NB4 (cell line): ENCODE measurements around the gene ACSL6.
"Not testable (repeated sequence)": the region's sequence is repeated elsewhere in the genome, so short reads cannot be mapped to it uniquely, and the experiment has no call there.

Experiments
- DNase-seq: peaks from one replicate; pipeline ENCODE4 v3.0.0; 2010; ENCODE audit warnings: low read depth
- H3K4me3 ChIP-seq: one replicate; pipeline ENCODE4 v1.5.1; 2011; ENCODE audit warnings: mild to moderate bottlenecking, low read depth, low read length, moderate library complexity
- MYC ChIP-seq: IDR thresholded peaks from 2 replicates; pipeline ENCODE4 v1.6.1; 2011; ENCODE audit warnings: low read depth, low read length
- POLR2A ChIP-seq: IDR thresholded peaks from 2 replicates; pipeline ENCODE4 v1.6.1; 2011; ENCODE audit warnings: mild to moderate bottlenecking; ENCODE audit not compliant: insufficient read length; ENCODE audit errors: extremely low read depth
- TF ChIP-seq, protein P1 (sequence below): IDR thresholded peaks from one replicate; pipeline ENCODE4 v1.5.1; 2012; ENCODE audit warnings: low read depth, low read length
- TF ChIP-seq, protein P2 (sequence below): IDR thresholded peaks from 2 replicates; pipeline ENCODE4 v1.6.1; 2011; ENCODE audit warnings: low read depth, low read length

The ACSL6 gene

DNA sequence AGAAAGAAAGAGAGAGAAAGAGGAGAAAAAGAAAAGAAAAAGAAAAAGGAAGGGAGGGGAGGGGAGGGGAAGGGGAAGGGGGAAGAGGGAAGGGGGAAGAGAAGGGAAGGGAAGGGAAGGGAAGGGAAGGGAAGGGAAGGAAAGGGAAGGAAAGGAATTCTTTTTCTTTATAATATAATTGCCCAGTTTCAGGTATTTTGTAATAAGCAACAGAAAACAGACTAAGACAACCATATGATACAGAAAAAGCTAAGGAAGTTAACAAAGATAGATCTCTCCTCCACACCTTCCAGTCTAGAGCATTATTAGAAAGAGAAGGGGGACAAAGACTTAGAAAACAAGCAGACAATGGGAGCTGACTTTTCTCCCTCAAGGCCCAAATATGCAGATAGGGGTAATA is 97.0 kb downstream of the ACSL6 start:
- DNase-seq: no peak
- H3K4me3 ChIP-seq: no peak overlapping the region
- TF ChIP-seq MYC: no peak
- TF ChIP-seq, protein P1, sequence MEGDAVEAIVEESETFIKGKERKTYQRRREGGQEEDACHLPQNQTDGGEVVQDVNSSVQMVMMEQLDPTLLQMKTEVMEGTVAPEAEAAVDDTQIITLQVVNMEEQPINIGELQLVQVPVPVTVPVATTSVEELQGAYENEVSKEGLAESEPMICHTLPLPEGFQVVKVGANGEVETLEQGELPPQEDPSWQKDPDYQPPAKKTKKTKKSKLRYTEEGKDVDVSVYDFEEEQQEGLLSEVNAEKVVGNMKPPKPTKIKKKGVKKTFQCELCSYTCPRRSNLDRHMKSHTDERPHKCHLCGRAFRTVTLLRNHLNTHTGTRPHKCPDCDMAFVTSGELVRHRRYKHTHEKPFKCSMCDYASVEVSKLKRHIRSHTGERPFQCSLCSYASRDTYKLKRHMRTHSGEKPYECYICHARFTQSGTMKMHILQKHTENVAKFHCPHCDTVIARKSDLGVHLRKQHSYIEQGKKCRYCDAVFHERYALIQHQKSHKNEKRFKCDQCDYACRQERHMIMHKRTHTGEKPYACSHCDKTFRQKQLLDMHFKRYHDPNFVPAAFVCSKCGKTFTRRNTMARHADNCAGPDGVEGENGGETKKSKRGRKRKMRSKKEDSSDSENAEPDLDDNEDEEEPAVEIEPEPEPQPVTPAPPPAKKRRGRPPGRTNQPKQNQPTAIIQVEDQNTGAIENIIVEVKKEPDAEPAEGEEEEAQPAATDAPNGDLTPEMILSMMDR: no peak
- no peak for TF ChIP-seq POLR2A

DNA sequence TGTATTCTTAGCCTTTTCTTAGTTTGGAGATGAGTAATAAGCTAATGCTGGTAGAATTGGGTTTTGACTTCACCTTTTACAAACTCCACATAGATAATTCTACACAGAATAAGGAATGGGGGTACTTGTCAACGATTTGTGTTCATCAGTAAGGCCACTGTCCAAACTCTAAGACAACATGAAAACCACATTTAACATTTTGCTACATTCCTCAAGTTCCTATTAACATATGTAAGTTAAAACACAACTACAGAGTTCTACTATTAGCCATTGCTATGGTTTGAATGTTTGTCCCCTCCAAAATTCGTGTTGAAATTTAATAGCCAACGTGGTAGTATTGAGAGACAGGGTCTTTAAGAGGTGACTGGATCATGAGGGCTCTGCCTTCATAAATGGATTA is 97.9 kb downstream of the ACSL6 start:
- TF ChIP-seq POLR2A (no peak), MYC (no peak)
- TF ChIP-seq, protein P2, sequence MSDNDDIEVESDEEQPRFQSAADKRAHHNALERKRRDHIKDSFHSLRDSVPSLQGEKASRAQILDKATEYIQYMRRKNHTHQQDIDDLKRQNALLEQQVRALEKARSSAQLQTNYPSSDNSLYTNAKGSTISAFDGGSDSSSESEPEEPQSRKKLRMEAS: no peak
- TF ChIP-seq, protein P1: no peak
- no peak overlapping the region for H3K4me3 ChIP-seq
- no peak for DNase-seq

DNA sequence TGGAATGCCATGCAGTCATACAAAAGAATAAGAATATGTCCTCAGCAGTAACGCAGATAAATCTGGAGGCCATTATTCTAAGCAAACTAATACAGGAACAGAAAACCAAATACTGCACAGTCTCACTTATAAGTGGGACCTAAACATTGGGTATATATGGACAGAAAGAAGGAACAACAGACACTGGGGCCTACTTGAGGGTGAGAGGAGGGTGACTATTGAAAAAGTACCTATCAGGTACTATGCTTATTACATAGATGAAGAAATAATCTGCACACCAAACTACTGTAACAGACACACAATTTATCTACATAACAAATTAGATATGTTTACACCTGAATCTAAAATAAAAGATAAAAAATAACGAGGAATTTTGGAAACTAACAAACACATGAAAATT is 104.8 kb downstream of the ACSL6 start:
- TF ChIP-seq MYC: no peak
- TF ChIP-seq, protein P1: no peak
- TF ChIP-seq, protein P2: no peak
- TF ChIP-seq POLR2A: no peak
- H3K4me3 ChIP-seq: no peak overlapping the region
- no peak for DNase-seq

DNA sequence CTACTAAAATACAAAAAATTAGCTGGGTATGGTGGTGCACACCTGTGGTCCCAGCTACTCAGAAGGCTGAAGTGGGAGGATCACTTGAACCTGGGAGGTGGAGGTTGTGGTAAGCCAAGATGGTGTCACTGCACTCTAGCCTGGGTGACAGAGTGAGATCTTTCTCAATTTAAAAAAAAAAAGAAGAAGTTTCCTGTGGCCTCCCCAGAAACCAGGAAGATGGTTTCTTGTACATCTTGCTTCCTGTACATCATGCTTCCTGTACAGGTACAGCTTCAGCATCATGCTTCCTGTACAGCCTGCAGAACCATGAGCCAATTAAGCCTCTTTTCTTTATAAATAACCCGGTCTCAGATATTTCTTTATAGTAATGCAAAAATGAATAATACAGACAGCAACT is 109.2 kb downstream of the ACSL6 start:
- DNase-seq, H3K4me3 ChIP-seq: not testable (repeated sequence)
